ENCODE measurements around the gene PKP2.

Gene PKP2

DNA sequence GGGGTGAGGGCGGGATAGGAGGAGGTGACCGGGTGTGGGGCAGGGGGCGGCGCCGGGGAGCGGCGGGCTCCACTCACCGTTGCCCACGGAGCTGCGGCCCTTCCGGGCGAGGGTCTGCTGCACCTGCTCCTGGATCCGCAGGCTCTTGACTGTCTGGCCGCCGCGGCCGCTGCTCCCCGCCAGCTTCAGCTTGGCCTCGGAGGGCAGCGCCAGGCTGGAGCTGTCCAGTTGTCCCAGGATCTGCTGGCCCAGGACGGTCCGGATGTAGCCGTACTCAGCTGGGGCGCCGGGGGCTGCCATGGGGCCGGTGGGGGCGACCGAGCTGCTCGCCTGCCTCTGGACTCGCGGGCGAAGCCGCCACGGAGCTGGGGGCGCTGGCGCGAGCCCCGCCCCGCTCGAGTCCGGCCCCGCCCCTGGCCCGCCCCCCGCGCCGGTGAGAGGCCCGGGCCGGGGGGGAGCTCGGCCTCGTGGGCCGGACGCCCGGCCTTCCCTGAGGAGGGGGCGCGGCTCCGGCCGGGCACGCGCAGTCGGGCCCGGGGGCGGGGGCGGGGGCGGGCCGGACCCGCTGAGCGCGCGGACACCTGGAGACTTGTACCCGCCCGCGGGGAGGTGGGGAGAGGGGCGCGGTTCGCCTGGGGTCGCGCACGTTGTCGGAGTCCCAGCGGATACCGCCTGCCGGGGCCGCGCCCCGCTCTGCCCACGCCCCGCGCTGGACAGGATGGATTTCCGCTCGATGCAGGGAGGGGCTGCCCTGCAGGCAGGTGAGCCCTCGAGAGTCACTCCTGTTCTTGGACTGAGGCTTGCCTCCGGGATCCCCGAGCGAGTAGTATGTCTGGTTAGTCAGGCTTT, at the start of gene PKP2:
PKP2 (minus strand) TSS at position 346 of the 849 bp plus-strand sequence; CDS start at position 300, 46 bp downstream.
- H3K27ac ChIP-seq (ENCODE audit: low read length) = no peak within 1 kb of the TSS
- H3K4me3 ChIP-seq (ENCODE audit: low read length) = no peak within 1 kb of the TSS
- TF ChIP-seq EZH2phosphoT487 (IDR thresholded peaks at IDR 0.05; ENCODE audit: low read depth) (no peak), CTCF (IDR thresholded peaks at IDR 0.05; ENCODE audit: low read depth, low read length) (no peak)
- H3K36me3 ChIP-seq (replicated peaks; ENCODE audit: low read depth, low read length) = no peaks in the 10 kb centered on the region
- H3K4me2 ChIP-seq (ENCODE audit: low read length) = no peak within 1 kb of the TSS
- H2AFZ ChIP-seq (ENCODE audit: low read depth, low read length) = no peak within 1 kb of the TSS
- H4K20me1 ChIP-seq (ENCODE audit: insufficient read depth, low read length) = no peaks in the 10 kb centered on the region
- peaks cover 51% of the 10 kb centered on the region for H3K27me3 ChIP-seq (ENCODE audit: low read depth, low read length)
- no peaks in the 10 kb centered on the region for H3K9me3 ChIP-seq (ENCODE audit: insufficient read depth, low read length)
- no peaks in the 10 kb centered on the region for H3K79me2 ChIP-seq (ENCODE audit: low read length)
- no peaks in the 10 kb centered on the region for H3K4me1 ChIP-seq (ENCODE audit: low read length)
- no peak within 1 kb of the TSS for H3K9ac ChIP-seq (ENCODE audit: low read length)

GRCh38 chr12:32944195-32944594, 47.6 kb upstream of the PKP2 start:
- H3K36me3 ChIP-seq (replicated peaks; ENCODE audit: low read depth, low read length) = no peaks in the 10 kb centered on the region
- TF ChIP-seq CTCF (IDR thresholded peaks at IDR 0.05; ENCODE audit: low read depth, low read length) (no peak), EZH2phosphoT487 (IDR thresholded peaks at IDR 0.05; ENCODE audit: low read depth) (no peak)
- no peak overlapping the region for H3K9ac ChIP-seq (ENCODE audit: low read length)
- H3K4me1 ChIP-seq (ENCODE audit: low read length) = no peaks in the 10 kb centered on the region
- no peak overlapping the region for H3K4me3 ChIP-seq (ENCODE audit: low read length)
- no peak overlapping the region for H2AFZ ChIP-seq (ENCODE audit: low read depth, low read length)
- H3K27ac ChIP-seq (ENCODE audit: low read length) = no peak overlapping the region
- H3K27me3 ChIP-seq (ENCODE audit: low read depth, low read length) = peaks cover 3% of the 10 kb centered on the region; the same call in 1 of the 2 replicates
- H3K79me2 ChIP-seq (ENCODE audit: low read length) = no peaks in the 10 kb centered on the region
- H3K4me2 ChIP-seq (ENCODE audit: low read length) = no peak overlapping the region
- no peaks in the 10 kb centered on the region for H4K20me1 ChIP-seq (ENCODE audit: insufficient read depth, low read length)
- no peaks in the 10 kb centered on the region for H3K9me3 ChIP-seq (ENCODE audit: insufficient read depth, low read length)

DNA sequence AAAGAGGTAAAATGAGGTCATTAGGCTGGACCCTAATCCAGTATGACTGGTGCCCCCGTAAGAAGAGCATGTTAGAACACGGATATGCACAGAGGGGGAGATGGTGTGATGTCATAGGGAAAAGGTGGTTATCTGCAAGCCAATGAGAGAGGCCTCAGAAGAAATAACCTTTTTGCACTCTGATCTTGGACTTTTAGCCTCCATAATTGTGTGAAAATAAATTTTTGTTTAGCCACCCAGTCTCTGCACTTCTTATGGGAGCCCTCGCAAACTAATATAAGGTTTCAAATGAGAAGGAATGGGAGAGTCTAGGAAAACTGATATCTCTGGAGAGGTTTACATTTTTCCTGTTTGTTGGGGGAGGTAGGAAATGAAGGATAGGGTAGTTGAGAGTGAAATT, 43.2 kb upstream of the PKP2 start:
- Histone ChIP-seq H3K4me3 (ENCODE audit: low read length) (no peak overlapping the region), H3K9ac (ENCODE audit: low read length) (no peak overlapping the region), H4K20me1 (ENCODE audit: insufficient read depth, low read length) (no peaks in the 10 kb centered on the region), H3K36me3 (replicated peaks; ENCODE audit: low read depth, low read length) (no peaks in the 10 kb centered on the region), H3K27ac (ENCODE audit: low read length) (no peak overlapping the region), H3K4me1 (ENCODE audit: low read length) (no peaks in the 10 kb centered on the region), H3K9me3 (ENCODE audit: insufficient read depth, low read length) (no peaks in the 10 kb centered on the region), H2AFZ (ENCODE audit: low read depth, low read length) (no peak overlapping the region), H3K79me2 (ENCODE audit: low read length) (no peaks in the 10 kb centered on the region), H3K4me2 (ENCODE audit: low read length) (no peak overlapping the region), H3K27me3 (ENCODE audit: low read depth, low read length) (peaks cover 3% of the 10 kb centered on the region; the same call in 1 of the 2 replicates)
- no peak for TF ChIP-seq EZH2phosphoT487 (IDR thresholded peaks at IDR 0.05; ENCODE audit: low read depth)
- TF ChIP-seq CTCF (IDR thresholded peaks at IDR 0.05; ENCODE audit: low read depth, low read length) = no peak

DNA sequence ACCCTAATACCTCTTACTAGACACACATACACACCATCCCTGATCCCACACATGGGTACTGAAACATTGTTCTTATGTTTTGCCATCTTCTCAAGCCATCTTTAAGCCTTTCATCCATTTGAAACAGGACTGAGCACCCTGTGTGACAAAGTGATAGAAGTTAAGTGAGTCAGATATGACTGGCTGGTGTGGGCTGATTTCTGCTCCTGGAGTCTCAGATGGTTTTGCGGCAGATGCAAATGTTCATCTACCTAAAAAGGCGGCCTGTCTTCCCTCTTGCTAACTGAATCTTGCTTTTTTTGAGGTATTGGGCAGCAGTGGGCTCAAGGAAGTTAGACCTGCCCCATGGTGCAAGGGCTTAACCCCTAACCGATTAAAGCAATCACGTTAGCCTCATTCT, 30.4 kb upstream of the PKP2 start:
- Histone ChIP-seq H2AFZ (ENCODE audit: low read depth, low read length) (no peak overlapping the region), H3K36me3 (replicated peaks; ENCODE audit: low read depth, low read length) (no peaks in the 10 kb centered on the region), H3K4me2 (ENCODE audit: low read length) (no peak overlapping the region), H3K9ac (ENCODE audit: low read length) (no peak overlapping the region), H4K20me1 (ENCODE audit: insufficient read depth, low read length) (no peaks in the 10 kb centered on the region), H3K27me3 (ENCODE audit: low read depth, low read length) (peaks cover 5% of the 10 kb centered on the region; the same call in 1 of the 2 replicates), H3K79me2 (ENCODE audit: low read length) (no peaks in the 10 kb centered on the region), H3K27ac (ENCODE audit: low read length) (no peak overlapping the region), H3K4me1 (ENCODE audit: low read length) (no peaks in the 10 kb centered on the region), H3K9me3 (ENCODE audit: insufficient read depth, low read length) (no peaks in the 10 kb centered on the region), H3K4me3 (ENCODE audit: low read length) (no peak overlapping the region)
- no peak for TF ChIP-seq CTCF (IDR thresholded peaks at IDR 0.05; ENCODE audit: low read depth, low read length)
- no peak for TF ChIP-seq EZH2phosphoT487 (IDR thresholded peaks at IDR 0.05; ENCODE audit: low read depth)

Measured in OCI-LY3 (cell line).